Colonic mucosa (tissue), 4 donors: ENCODE data around the gene CLDN19. TPM values are rescaled to one million over a fixed set of nuclear protein-coding genes. Genes with fewer than 3 reads are reported as not detected.

ENCODE experiments used
- DNase-seq: peaks from one replicate; pipeline ENCODE4 v3.0.0-alpha.2; 2020
- H3K27ac ChIP-seq: fragments of 200-600 bp; one replicate; pipeline ENCODE4 v1.8.0; 2021
- H3K27me3 ChIP-seq: fragments of 200-600 bp; one replicate; pipeline ENCODE4 v1.8.0; 2021
- H3K36me3 ChIP-seq: fragments of 200-600 bp; one replicate; pipeline ENCODE4 v1.8.0; 2021
- H3K4me1 ChIP-seq: fragments of 200-600 bp; one replicate; pipeline ENCODE4 v1.8.0; 2021; ENCODE audit warnings: mild to moderate bottlenecking
- H3K4me3 ChIP-seq: fragments of 200-600 bp; one replicate; pipeline ENCODE4 v1.8.0; 2021
- H3K9ac ChIP-seq, 2 donors: one replicate each; pipeline ENCODE4 v1.7.0; 2013; ENCODE audit warnings: control low read depth in 2 of 2, low read depth in 2 of 2, low read length in 2 of 2
- H3K9me3 ChIP-seq: fragments of 200-600 bp; one replicate; pipeline ENCODE4 v1.8.0; 2021
- intact Hi-C: fragments of 100-400 bp; cut with DNase I; formaldehyde crosslinking; loops from one replicate; pipeline ENCODE4 v1.14.1; 2022
- total RNA-seq, 2 donors: library from RNA; stranded (reverse); fragmentation: NEBNext Ultra II Directional in 1 of 2; extraction: Animal tissue kit (Norgen Biotek cat#: 25700) in 1 of 2; gene quantifications; one replicate each; pipeline ENCODE4 v1.2.1, GENCODE V29; 2021
- TF ChIP-seq, protein P1 (sequence below): fragments of 200-600 bp; IDR thresholded peaks from one replicate; pipeline ENCODE4 v1.8.0; 2022; ENCODE audit warnings: antibody characterized with exemption, mild to moderate bottlenecking
- donor health status: healthy.
- donor health status: DM: no; HTN: no; CAD: no.
- donor health status: DM: no; HTN: no; CAD: no.

Gene CLDN19
- total RNA-seq, 2 donors from 2014 or later, result not detected

GRCh38 chr1:42684139-42684538 lies 55.9 kb downstream of the CLDN19 start:
- Histone ChIP-seq H3K4me3 (peak overlapping the region; percentile 89), H3K27ac (no peak overlapping the region), H3K36me3 (no peaks in the 10 kb centered on the region), H3K9me3 (no peaks in the 10 kb centered on the region), H3K4me1 (peaks cover 32% of the 10 kb centered on the region), H3K9ac (no peak overlapping the region), H3K27me3 (no peaks in the 10 kb centered on the region)
- peak; percentile 40 for DNase-seq
- TF ChIP-seq, protein P1, sequence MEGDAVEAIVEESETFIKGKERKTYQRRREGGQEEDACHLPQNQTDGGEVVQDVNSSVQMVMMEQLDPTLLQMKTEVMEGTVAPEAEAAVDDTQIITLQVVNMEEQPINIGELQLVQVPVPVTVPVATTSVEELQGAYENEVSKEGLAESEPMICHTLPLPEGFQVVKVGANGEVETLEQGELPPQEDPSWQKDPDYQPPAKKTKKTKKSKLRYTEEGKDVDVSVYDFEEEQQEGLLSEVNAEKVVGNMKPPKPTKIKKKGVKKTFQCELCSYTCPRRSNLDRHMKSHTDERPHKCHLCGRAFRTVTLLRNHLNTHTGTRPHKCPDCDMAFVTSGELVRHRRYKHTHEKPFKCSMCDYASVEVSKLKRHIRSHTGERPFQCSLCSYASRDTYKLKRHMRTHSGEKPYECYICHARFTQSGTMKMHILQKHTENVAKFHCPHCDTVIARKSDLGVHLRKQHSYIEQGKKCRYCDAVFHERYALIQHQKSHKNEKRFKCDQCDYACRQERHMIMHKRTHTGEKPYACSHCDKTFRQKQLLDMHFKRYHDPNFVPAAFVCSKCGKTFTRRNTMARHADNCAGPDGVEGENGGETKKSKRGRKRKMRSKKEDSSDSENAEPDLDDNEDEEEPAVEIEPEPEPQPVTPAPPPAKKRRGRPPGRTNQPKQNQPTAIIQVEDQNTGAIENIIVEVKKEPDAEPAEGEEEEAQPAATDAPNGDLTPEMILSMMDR, result no peak
- intact Hi-C loops, result no loop called here

Other genes with a start within 250 kb of the CLDN19 start
- 10 to 100 TPM; 35.0 to 70.8 TPM for gene PPIH, start 81.8 kb downstream of the CLDN19 start, total RNA-seq
- gene YBX1, start 57.8 kb downstream of the CLDN19 start, total RNA-seq, result 100 to 1,000 TPM; 471 to 894 TPM
- gene P3H1, start 26.8 kb upstream of the CLDN19 start, total RNA-seq, result 10 to 100 TPM; 11.7 to 19.1 TPM
- gene C1orf50, start 27.0 kb upstream of the CLDN19 start, total RNA-seq, result 1 to 10 TPM; 3.4 to 5.8 TPM
- under 1 TPM in 1 of 2 donors, not detected in 1; 0.10 TPM for gene TMEM269, start 44.8 kb upstream of the CLDN19 start, total RNA-seq
- 10 to 100 TPM in 1 of 2 donors, 1 to 10 TPM in 1; 9.0 to 13.3 TPM for gene ERMAP, start 76.9 kb upstream of the CLDN19 start, total RNA-seq
- gene SVBP, start 77.2 kb upstream of the CLDN19 start, total RNA-seq, result 10 to 100 TPM; 14.0 to 22.9 TPM
- 1 to 10 TPM; 5.1 to 6.2 TPM for gene ZNF691, start 106.4 kb upstream of the CLDN19 start, total RNA-seq
- 100 to 1,000 TPM in 1 of 2 donors, 10 to 100 TPM in 1; 71.6 to 150 TPM for gene SLC2A1, start 218.6 kb upstream of the CLDN19 start, total RNA-seq